T-helper 9 cell (primary cell): ENCODE data around the gene RPL9.
"Not testable (repeated sequence)": the region's sequence is repeated elsewhere in the genome, so short reads cannot be mapped to it uniquely, and the experiment has no call there.

Experiments
- DNase-seq: peaks from one replicate; pipeline ENCODE4 v3.0.0-alpha.2; 2020
- total RNA-seq, 2 donors: gene quantifications; one replicate each; lab custom pipeline; 2026; lab: John Stamatoyannopoulos, UW

Gene RPL9
- 1,133 to 1,347 reads per million in 2 donors for total RNA-seq

- DNase-seq = peak; percentile 85
Measured at GRCh38 chr4:39458505-39459300, at the start of gene RPL9, which contains the start of gene LIAS. Gene RPL9 (minus strand): TSS chr4:39458922. CDS start chr4:39458439, 483 bp downstream. Gene LIAS (plus strand): TSS chr4:39459056. CDS start chr4:39459118, 62 bp downstream.

- no peak for DNase-seq
Measured at GRCh38 chr4:39505581-39505980, 46.9 kb upstream of the RPL9 start.

- DNase-seq = no peak
Measured at GRCh38 chr4:39504538-39504937, 45.8 kb upstream of the RPL9 start.

GRCh38 chr4:39502664-39503035 lies 43.9 kb upstream of the RPL9 start:
- not testable (repeated sequence) for DNase-seq

- no peak for DNase-seq
Measured at GRCh38 chr4:39502019-39502663, 43.4 kb upstream of the RPL9 start.

GRCh38 chr4:39498727-39499020 lies 40.0 kb upstream of the RPL9 start:
- no peak for DNase-seq

GRCh38 chr4:39497909-39498726 lies 39.4 kb upstream of the RPL9 start:
- no peak for DNase-seq

GRCh38 chr4:39495446-39496213 lies 36.9 kb upstream of the RPL9 start:
- no peak for DNase-seq

GRCh38 chr4:39494354-39494753 lies 35.6 kb upstream of the RPL9 start:
- DNase-seq = no peak

GRCh38 chr4:39490322-39490721 lies 31.6 kb upstream of the RPL9 start:
- DNase-seq = no peak

- no peak for DNase-seq
Measured at GRCh38 chr4:39486221-39486804, 27.6 kb upstream of the RPL9 start.

- DNase-seq = no peak
Measured at GRCh38 chr4:39484582-39485272, 26.0 kb upstream of the RPL9 start.

GRCh38 chr4:39480902-39481695 lies 22.4 kb upstream of the RPL9 start:
- DNase-seq = no peak

GRCh38 chr4:39480251-39480650 lies 21.5 kb upstream of the RPL9 start:
- no peak for DNase-seq

GRCh38 chr4:39476187-39476895 lies 17.6 kb upstream of the RPL9 start:
- DNase-seq = no peak

- no peak for DNase-seq
Measured at GRCh38 chr4:39472396-39472795, 13.7 kb upstream of the RPL9 start.

- no peak for DNase-seq
Measured at GRCh38 chr4:39470402-39470801, 11.7 kb upstream of the RPL9 start.

GRCh38 chr4:39469429-39470077 lies 10.8 kb upstream of the RPL9 start:
- DNase-seq = no peak

- no peak for DNase-seq
Measured at GRCh38 chr4:39467464-39467863, 8.7 kb upstream of the RPL9 start.

GRCh38 chr4:39466747-39467146 lies 8.0 kb upstream of the RPL9 start:
- no peak for DNase-seq
